H1 (cell line): Measurements from ENCODE around the gene C9orf40. TPM values are rescaled to one million over a fixed set of nuclear protein-coding genes. Genes with fewer than 3 reads are reported as not detected.

ENCODE experiments used
- CTCF ChIA-PET: fragments of 300-600 bp; sonication (Branson Sonifier 250); formaldehyde crosslinking; loops from one replicate; lab custom pipeline; 2021; ENCODE audit not compliant: partially characterized antibody; lab: Charles Lee
- POLR2A ChIA-PET: fragments of 300-600 bp; sonication (Branson Sonifier 250); formaldehyde crosslinking; loops from one replicate; lab custom pipeline; 2021; ENCODE audit warnings: inconsistent platforms; ENCODE audit not compliant: partially characterized antibody; lab: Charles Lee
- DNase-seq, 2 experiments: peaks; one replicate each; pipeline versions ENCODE4 v3.0.0 to v3.0.0-alpha.2; 2010 to 2022; ENCODE audit warnings: low spot score in 2 of 2, low read depth in 1 of 2, mixed read lengths in 1 of 2
- FAIRE-seq: peaks from 2 replicates; lab custom pipeline; 2011; peaks lifted over from hg19 to GRCh38; lab: Jason Lieb, UNC
- H2AFZ ChIP-seq: 2 replicates; pipeline ENCODE4 v1.8.1; 2012; ENCODE audit warnings: low read length, inconsistent platforms
- H2AK5ac ChIP-seq: 2 replicates; pipeline ENCODE4 v1.6.1; 2013; ENCODE audit warnings: low read depth, low read length
- H2BK120ac ChIP-seq: replicated peaks from 2 replicates; pipeline ENCODE3; 2013; ENCODE audit warnings: low read depth, low read length, inconsistent platforms
- H2BK12ac ChIP-seq: 2 replicates; pipeline ENCODE4 v1.6.1; 2013; ENCODE audit warnings: low read depth, low read length
- H2BK15ac ChIP-seq: 2 replicates; pipeline ENCODE4 v1.6.1; 2013; ENCODE audit warnings: low read length
- H2BK20ac ChIP-seq: 2 replicates; pipeline ENCODE4 v1.6.1; 2013; ENCODE audit warnings: low read length
- H2BK5ac ChIP-seq: 2 replicates; pipeline ENCODE4 v1.6.1; 2013; ENCODE audit warnings: low read depth, low read length
- H3K14ac ChIP-seq: 2 replicates; pipeline ENCODE4 v1.6.1; 2013; ENCODE audit warnings: inconsistent platforms; ENCODE audit not compliant: insufficient read length
- H3K18ac ChIP-seq: 2 replicates; pipeline ENCODE4 v1.6.1; 2013; ENCODE audit warnings: low read length; ENCODE audit errors: extremely low read depth
- H3K23ac ChIP-seq: 2 replicates; pipeline ENCODE4 v1.6.1; 2013; ENCODE audit warnings: inconsistent platforms; ENCODE audit not compliant: insufficient read length
- H3K23me2 ChIP-seq: 2 replicates; pipeline ENCODE4 v1.6.1; 2013; ENCODE audit warnings: low read depth, low read length
- H3K27ac ChIP-seq: 2 replicates; pipeline ENCODE4 v1.6.1; 2011; ENCODE audit warnings: low read depth, low read length, inconsistent platforms
- H3K27me3 ChIP-seq, 4 experiments: replicated peaks in 1 of 4; 1 replicate in 1 of 4; 2 replicates in 3 of 4; pipeline versions ENCODE4 v1.6.1 to v1.8.1; 2011 to 2013; ENCODE audit warnings: low read length in 3 of 4, mild to moderate bottlenecking in 3 of 4, inconsistent platforms in 2 of 4, mixed read lengths in 2 of 4, moderate library complexity in 1 of 4; ENCODE audit not compliant: control insufficient read depth in 3 of 4, insufficient read depth in 3 of 4; ENCODE audit errors: extremely low read depth in 1 of 4
- H3K36me3 ChIP-seq, 4 experiments: 2 replicates each; pipeline versions ENCODE4 v1.6.1 to v1.8.1; 2011 to 2013; ENCODE audit warnings: mild to moderate bottlenecking in 4 of 4, low read length in 3 of 4, moderate library complexity in 2 of 4, control low read depth in 1 of 4, inconsistent platforms in 1 of 4; ENCODE audit not compliant: insufficient read depth in 4 of 4, control insufficient read depth in 2 of 4
- H3K4ac ChIP-seq: replicated peaks from 2 replicates; pipeline ENCODE3; 2013; ENCODE audit warnings: low read length, low read depth, mixed read lengths, inconsistent platforms; ENCODE audit not compliant: insufficient read length
- H3K4me1 ChIP-seq, 4 experiments: replicated peaks in 1 of 4; 1 replicate in 1 of 4; 2 replicates in 3 of 4; pipeline versions ENCODE4 v1.6.1 to v1.8.1; 2011 to 2013; ENCODE audit warnings: low read length in 3 of 4, inconsistent platforms in 2 of 4, mixed read lengths in 1 of 4; ENCODE audit not compliant: insufficient read depth in 4 of 4, control insufficient read depth in 3 of 4
- H3K4me2 ChIP-seq, 2 experiments: 2 replicates each; pipeline versions ENCODE4 v1.6.1 to v1.8.1; 2011 to 2013; ENCODE audit warnings: low read depth in 2 of 2, low read length in 2 of 2, control low read depth in 1 of 2, inconsistent platforms in 1 of 2, mild to moderate bottlenecking in 1 of 2; ENCODE audit not compliant: insufficient read depth in 1 of 2
- H3K4me3 ChIP-seq, 4 experiments: fragments of 200-600, 300-600 bp in 1 of 4; sonication (generic), shearing (Covaris generic), sonication (Bioruptor Twin) in 1 of 4; 2 replicates each; pipeline versions ENCODE4 v1.5.1 to v1.8.1; 2011 to 2016; ENCODE audit warnings: low read length in 4 of 4, low read depth in 3 of 4, control low read depth in 2 of 4, inconsistent platforms in 2 of 4, mild to moderate bottlenecking in 2 of 4, mixed read lengths in 1 of 4, moderate library complexity in 1 of 4; ENCODE audit not compliant: insufficient read depth in 2 of 4; ENCODE audit errors: extremely low read depth in 1 of 4
- H3K56ac ChIP-seq: replicated peaks from 2 replicates; pipeline ENCODE3; 2013; ENCODE audit warnings: low read depth, mild to moderate bottlenecking, mixed read lengths, low read length, inconsistent platforms; ENCODE audit not compliant: insufficient read length
- H3K79me1 ChIP-seq: 2 replicates; pipeline ENCODE4 v1.6.1; 2013; ENCODE audit warnings: low read depth, low read length, control low read depth
- H3K79me2 ChIP-seq, 2 experiments: 2 replicates each; pipeline versions ENCODE4 v1.6.1 to v1.8.1; 2012 to 2013; ENCODE audit warnings: low read length in 2 of 2, mild to moderate bottlenecking in 2 of 2, inconsistent platforms in 1 of 2; ENCODE audit not compliant: insufficient read depth in 2 of 2, control insufficient read depth in 1 of 2
- H3K9ac ChIP-seq, 4 experiments: replicated peaks in 1 of 4; 1 replicate in 1 of 4; 2 replicates in 3 of 4; pipeline versions ENCODE4 v1.6.1 to v1.8.1; 2011 to 2013; ENCODE audit warnings: low read depth in 3 of 4, low read length in 3 of 4, control low read depth in 2 of 4, mild to moderate bottlenecking in 2 of 4, moderate library complexity in 2 of 4, inconsistent platforms in 1 of 4; ENCODE audit errors: extremely low read depth in 1 of 4
- H3K9me3 ChIP-seq, 2 experiments: 2 replicates each; pipeline versions ENCODE4 v1.6.1 to v1.8.1; 2012 to 2013; ENCODE audit warnings: mild to moderate bottlenecking in 2 of 2, moderate library complexity in 2 of 2, control low read depth in 1 of 2, inconsistent platforms in 1 of 2, low read depth in 1 of 2, low read length in 1 of 2, mixed read lengths in 1 of 2; ENCODE audit not compliant: insufficient read depth in 2 of 2
- H4K20me1 ChIP-seq, 2 experiments: replicated peaks in 1 of 2; 2 replicates each; pipeline versions ENCODE3 to v1.8.1; 2011 to 2013; ENCODE audit warnings: inconsistent platforms in 2 of 2, low read length in 2 of 2, mild to moderate bottlenecking in 1 of 2; ENCODE audit not compliant: insufficient read depth in 2 of 2, control insufficient read depth in 1 of 2
- H4K5ac ChIP-seq: 2 replicates; pipeline ENCODE4 v1.6.1; 2013; ENCODE audit warnings: low read length, low read depth, mixed read lengths, inconsistent platforms; ENCODE audit not compliant: insufficient read length
- H4K8ac ChIP-seq: 2 replicates; pipeline ENCODE4 v1.8.0; 2013; ENCODE audit warnings: mild to moderate bottlenecking, moderate library complexity, low read length, inconsistent platforms; ENCODE audit not compliant: insufficient read depth; ENCODE audit errors: extremely low read depth
- H4K91ac ChIP-seq: replicated peaks from 2 replicates; pipeline ENCODE3; 2013; ENCODE audit warnings: low read length, mixed read lengths, inconsistent platforms; ENCODE audit not compliant: insufficient read length
- ATF3 ChIP-seq: IDR thresholded peaks from 2 replicates; pipeline ENCODE4 v1.6.1; 2011; ENCODE audit warnings: low read depth, mild to moderate bottlenecking, low read length; ENCODE audit not compliant: insufficient read depth
- MAFK ChIP-seq: IDR thresholded peaks from 2 replicates; pipeline ENCODE4 v1.6.1; 2012; ENCODE audit warnings: low read depth, mild to moderate bottlenecking, improper control_type of control experiment, low read length
- TCF12 ChIP-seq: IDR thresholded peaks from 2 replicates; pipeline ENCODE4 v1.6.1; 2011; ENCODE audit warnings: low read depth, mild to moderate bottlenecking, low read length
- WGBS, 2 experiments: shearing (Covaris generic) in 1 of 2; methylation state at CpG; one replicate each; pipeline versions ENCODE4 v1.1.6 to v1.1.7; 2013 to 2015; ENCODE audit warnings: low lambda C conversion rate in 2 of 2, mixed read lengths in 2 of 2, inconsistent platforms in 1 of 2, low coverage in 1 of 2, missing lambda C conversion rate in 1 of 2; ENCODE audit not compliant: insufficient replicate concordance in 2 of 2, insufficient coverage in 1 of 2, insufficient read length in 1 of 2; ENCODE audit errors: extremely low coverage in 1 of 2, missing lambda C conversion rate in 1 of 2; 5-methylcytosine and 5-hydroxymethylcytosine counted together
- polyA plus RNA-seq, 7 experiments: library from polyadenylated mRNA; depleted of rRNA in 3 of 7; stranded (reverse) in 5 of 7; unstranded in 2 of 7; fragments of >200 nt in 5 of 7; fragments of 200-250 nt in 2 of 7; gene quantifications; 1 replicate in 5 of 7; 2 replicates in 1 of 7; 4 replicates in 1 of 7; pipeline versions ENCODE4 v1.2.1 to v1.2.3, GENCODE V29; 2011 to 2013; ENCODE audit warnings: missing spikeins in 2 of 7, mixed read lengths in 2 of 7
- total RNA-seq: library from RNA; stranded (reverse); fragmentation: NEBNext Ultra II Directional; extraction: Animal tissue kit (Norgen Biotek cat#: 25700); gene quantifications from 2 replicates; pipeline ENCODE4 v1.2.1, GENCODE V29; 2021

C9orf40 gene
- total and polyA plus RNA-seq, 2 of the 8 experiments (the other 6 are each of a cell fraction or from before 2014, with no cell fraction given), result 3.6 to 11.2 TPM

GRCh38 chr9:74960561-74960960, 7.8 kb upstream of the C9orf40 start:
- Histone ChIP-seq H3K56ac (no peak overlapping the region), H3K9ac (no peak overlapping the region), H3K18ac (no peak overlapping the region), H2AK5ac (no peak overlapping the region), H3K79me2 (no peaks in the 10 kb centered on the region), H2BK12ac (no peak overlapping the region), H2BK15ac (no peak overlapping the region), H3K4me2 (no peak overlapping the region), H3K36me3 (peaks cover 0 to 4% (median 0%) of the 10 kb centered on the region in 4 experiments; a peak in 1 of 8 replicates), H4K91ac (no peak overlapping the region), H2AFZ (no peak overlapping the region), H4K8ac (no peak overlapping the region), H3K4me3 (no peak overlapping the region), H3K23me2 (no peaks in the 10 kb centered on the region), H3K27me3 (no peaks in the 10 kb centered on the region), H3K14ac (no peak overlapping the region), H4K20me1 (no peaks in the 10 kb centered on the region), H2BK5ac (no peak overlapping the region), H3K4ac (no peak overlapping the region), H4K5ac (no peak overlapping the region), H3K27ac (no peak overlapping the region), H2BK120ac (no peak overlapping the region), H3K9me3 (no peaks in the 10 kb centered on the region; a peak in 2 of 4 replicates), H3K23ac (no peak overlapping the region), H3K79me1 (no peaks in the 10 kb centered on the region), H2BK20ac (no peak overlapping the region), H3K4me1 (no peaks in the 10 kb centered on the region)
- 88% methylated on average over 2 of the region's 2 CpGs; no CpG with 5 or more reads in 1 of the 2 experiments for WGBS, 2 experiments
- ChIA-PET CTCF (interaction anchor here (1.4 to 1.5 kb wide), 2 partner anchors 8 to 13 kb away, joined by 3 to 6 read pairs; partner anchors contain the start of gene C9orf40), POLR2A (no interaction called here)
- FAIRE-seq (no peak), DNase-seq (no peak)
- TF ChIP-seq MAFK (no peak), TCF12 (no peak), ATF3 (no peak)
